H9 (cell line): ENCODE results near the gene CDH23. TPM values are rescaled to one million over a fixed set of nuclear protein-coding genes. Genes with fewer than 3 reads are reported as not detected.

Experiments used
- DNase-seq: peaks from one replicate; pipeline ENCODE4 v3.0.0-alpha.2; 2017
- H2AFZ ChIP-seq: one replicate; pipeline ENCODE4 v1.6.1; 2013; ENCODE audit warnings: mild to moderate bottlenecking, low read length, control low read depth, moderate library complexity
- H2AK5ac ChIP-seq: 2 replicates; pipeline ENCODE4 v1.6.1; 2013; ENCODE audit warnings: low read length, control low read depth, mixed read lengths; ENCODE audit not compliant: insufficient read length
- H2BK120ac ChIP-seq: one replicate; pipeline ENCODE4 v1.6.1; 2013; ENCODE audit warnings: low read depth, mild to moderate bottlenecking, low read length, control low read depth, inconsistent platforms; ENCODE audit not compliant: poor library complexity, severe bottlenecking
- H2BK12ac ChIP-seq: 2 replicates; pipeline ENCODE4 v1.6.1; 2013; ENCODE audit warnings: low read length, control low read depth, mixed read lengths, low read depth; ENCODE audit not compliant: insufficient read length
- H2BK15ac ChIP-seq: 2 replicates; pipeline ENCODE4 v1.6.1; 2013; ENCODE audit warnings: low read depth, low read length, control low read depth
- H2BK20ac ChIP-seq: one replicate; pipeline ENCODE4 v1.6.1; 2013; ENCODE audit warnings: low read depth, mild to moderate bottlenecking, low read length, control low read depth, inconsistent platforms; ENCODE audit not compliant: poor library complexity, severe bottlenecking
- H2BK5ac ChIP-seq: 2 replicates; pipeline ENCODE4 v1.6.1; 2013; ENCODE audit warnings: low read length, control low read depth, mixed read lengths; ENCODE audit not compliant: insufficient read length
- H3K14ac ChIP-seq: 2 replicates; pipeline ENCODE4 v1.6.1; 2013; ENCODE audit warnings: low read length, control low read depth; ENCODE audit not compliant: insufficient read depth
- H3K18ac ChIP-seq: 2 replicates; pipeline ENCODE4 v1.6.1; 2013; ENCODE audit warnings: low read depth, mild to moderate bottlenecking, mixed read lengths, low read length, control low read depth; ENCODE audit not compliant: insufficient read length
- H3K23ac ChIP-seq: 2 replicates; pipeline ENCODE4 v1.6.1; 2013; ENCODE audit warnings: low read length, control low read depth, mixed read lengths, low read depth; ENCODE audit not compliant: insufficient read length
- H3K23me2 ChIP-seq: 2 replicates; pipeline ENCODE4 v1.6.1; 2013; ENCODE audit warnings: low read depth, mild to moderate bottlenecking, mixed read lengths, low read length, control low read depth; ENCODE audit not compliant: insufficient read length, poor library complexity, severe bottlenecking
- H3K27ac ChIP-seq: 2 replicates; pipeline ENCODE4 v1.5.1; 2013; ENCODE audit warnings: low read length, control low read depth, mixed read lengths, low read depth; ENCODE audit not compliant: insufficient read length
- H3K27me3 ChIP-seq: 2 replicates; pipeline ENCODE4 v1.6.1; 2013; ENCODE audit warnings: low read length, control low read depth, inconsistent platforms; ENCODE audit not compliant: insufficient read depth
- H3K4ac ChIP-seq: 2 replicates; pipeline ENCODE4 v1.6.1; 2013; ENCODE audit warnings: low read depth, mild to moderate bottlenecking, control low read depth, inconsistent platforms, low read length, moderate library complexity
- H3K4me1 ChIP-seq: 2 replicates; pipeline ENCODE4 v1.6.1; 2013; ENCODE audit warnings: low read length, control low read depth, inconsistent platforms; ENCODE audit not compliant: insufficient read depth
- H3K4me2 ChIP-seq: 2 replicates; pipeline ENCODE4 v1.6.1; 2013; ENCODE audit warnings: low read length, control low read depth, mixed read lengths; ENCODE audit not compliant: insufficient read length, insufficient read depth
- H3K56ac ChIP-seq: 2 replicates; pipeline ENCODE4 v1.6.1; 2013; ENCODE audit warnings: low read depth, mild to moderate bottlenecking, mixed read lengths, low read length, control low read depth; ENCODE audit not compliant: insufficient read length
- H3K79me1 ChIP-seq: 2 replicates; pipeline ENCODE4 v1.6.1; 2013; ENCODE audit warnings: low read depth, mild to moderate bottlenecking, moderate library complexity, low read length, control low read depth, inconsistent platforms; ENCODE audit not compliant: insufficient read depth, poor library complexity, severe bottlenecking
- H3K79me2 ChIP-seq: 2 replicates; pipeline ENCODE4 v1.6.1; 2013; ENCODE audit warnings: low read length, control low read depth, inconsistent platforms; ENCODE audit not compliant: insufficient read depth
- H3K9ac ChIP-seq: 2 replicates; pipeline ENCODE4 v1.6.1; 2013; ENCODE audit warnings: low read length, control low read depth, mixed read lengths; ENCODE audit not compliant: insufficient read length; ENCODE audit errors: extremely low read depth
- H3K9me3 ChIP-seq: one replicate; pipeline ENCODE4 v1.6.1; 2013; ENCODE audit warnings: low read depth, low read length, inconsistent platforms; ENCODE audit not compliant: control insufficient read depth
- H3T11ph ChIP-seq: one replicate; pipeline ENCODE4 v1.6.1; 2013; ENCODE audit warnings: mild to moderate bottlenecking, low read length, control low read depth, inconsistent platforms
- H4K20me1 ChIP-seq: one replicate; pipeline ENCODE4 v1.6.1; 2013; ENCODE audit not compliant: control insufficient read depth, insufficient read length, insufficient read depth
- H4K5ac ChIP-seq: 2 replicates; pipeline ENCODE4 v1.6.1; 2013; ENCODE audit warnings: low read depth, mild to moderate bottlenecking, mixed read lengths, low read length, control low read depth; ENCODE audit not compliant: insufficient read length
- H4K8ac ChIP-seq: replicated peaks from 2 replicates; pipeline ENCODE4 v1.6.1; 2013; ENCODE audit warnings: low read length, control low read depth, mixed read lengths, low read depth; ENCODE audit not compliant: insufficient read length
- H4K91ac ChIP-seq: 2 replicates; pipeline ENCODE4 v1.6.1; 2013; ENCODE audit warnings: low read depth, mild to moderate bottlenecking, moderate library complexity, mixed read lengths, low read length, control low read depth; ENCODE audit not compliant: insufficient read length
- H3K27ac Mint-ChIP-seq, 3 experiments: 2 replicates in 2 of 3; 3 replicates in 1 of 3; pipeline ENCODE4 v1.8.0; 2020 to 2021; ENCODE audit warnings: mixed read lengths in 3 of 3, mild to moderate bottlenecking in 1 of 3, moderate library complexity in 1 of 3
- H3K27me3 Mint-ChIP-seq: 2 replicates; pipeline ENCODE4 v1.8.0; 2021; ENCODE audit warnings: low read depth, mild to moderate bottlenecking, moderate library complexity, mixed read lengths
- H3K36me3 Mint-ChIP-seq, 3 experiments: 2 replicates in 2 of 3; 3 replicates in 1 of 3; pipeline ENCODE4 v1.8.0; 2020 to 2021; ENCODE audit warnings: low read depth in 3 of 3, mixed read lengths in 3 of 3; ENCODE audit not compliant: insufficient read depth in 1 of 3
- H3K4me1 Mint-ChIP-seq, 2 experiments: 2 replicates each; pipeline ENCODE4 v1.8.0; 2020; ENCODE audit warnings: mixed read lengths in 2 of 2
- H3K4me3 Mint-ChIP-seq, 2 experiments: 2 replicates in 1 of 2; 3 replicates in 1 of 2; pipeline ENCODE4 v1.8.0; 2020 to 2021; ENCODE audit warnings: mild to moderate bottlenecking in 2 of 2, mixed read lengths in 2 of 2, moderate library complexity in 1 of 2
- H3K9me3 Mint-ChIP-seq, 2 experiments: 2 replicates in 1 of 2; 3 replicates in 1 of 2; pipeline ENCODE4 v1.8.0; 2020; ENCODE audit warnings: mild to moderate bottlenecking in 2 of 2, mixed read lengths in 2 of 2, moderate library complexity in 1 of 2
- WGBS: extraction: QIAGEN DNeasy Blood & Tissue Kit; methylation state at CpG from one replicate; pipeline ENCODE4 v1.1.7; 2013; ENCODE audit warnings: missing lambda C conversion rate, low lambda C conversion rate, mixed read lengths; ENCODE audit not compliant: insufficient read length; ENCODE audit errors: extremely low coverage; 5-methylcytosine and 5-hydroxymethylcytosine counted together
- total RNA-seq: library from RNA; stranded (reverse); gene quantifications from 2 replicates; pipeline ENCODE4 v1.2.1, GENCODE V29; 2021
- TF ChIP-seq, protein P1 (sequence below): fragments of 200-600 bp; sonication (generic); conservative IDR thresholded peaks from 3 replicates; pipeline ENCODE4 v1.8.0; 2021; ENCODE audit warnings: antibody characterized with exemption, mild to moderate bottlenecking

The CDH23 gene
- total RNA-seq, 1 experiment from 2014 or later = 2.1 TPM

DNA sequence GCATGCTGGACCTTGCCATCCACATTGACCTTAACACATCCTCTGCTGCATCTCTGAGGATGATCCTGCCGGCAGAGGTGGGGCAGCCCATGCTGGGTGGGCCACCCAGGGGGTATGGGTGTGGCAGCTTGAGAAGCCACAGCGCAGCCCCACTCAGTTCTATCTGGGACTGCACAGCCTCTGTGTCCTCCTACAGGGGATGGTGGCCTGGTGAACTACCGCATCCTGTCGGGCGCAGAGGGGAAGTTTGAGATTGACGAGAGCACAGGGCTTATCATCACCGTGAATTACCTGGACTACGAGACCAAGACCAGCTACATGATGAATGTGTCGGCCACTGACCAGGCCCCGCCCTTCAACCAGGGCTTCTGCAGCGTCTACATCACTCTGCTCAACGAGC lies 335.1 kb downstream of the CDH23 start:
- no CpG with 5 or more reads among the region's 12 CpGs for WGBS
- Histone ChIP-seq H3K4me1 (peaks cover 3% of the 10 kb centered on the region; the same call in 1 of the 2 replicates), H3K79me1 (no peaks in the 10 kb centered on the region), H2BK15ac (no peak overlapping the region), H3K23me2 (no peaks in the 10 kb centered on the region), H2BK20ac (no peak overlapping the region), H3K23ac (no peak overlapping the region), H3T11ph (no peak overlapping the region), H3K18ac (no peak overlapping the region), H3K27ac (no peak overlapping the region), H2BK5ac (no peak overlapping the region), H3K79me2 (no peaks in the 10 kb centered on the region), H3K9me3 (no peaks in the 10 kb centered on the region), H3K27me3 (no peaks in the 10 kb centered on the region), H2AFZ (no peak overlapping the region), H3K56ac (no peak overlapping the region), H2BK12ac (no peak overlapping the region), H2BK120ac (no peak overlapping the region), H4K5ac (no peak overlapping the region), H4K8ac (no peak overlapping the region), H3K14ac (no peak overlapping the region; the same call in 1 of the 2 replicates), H4K91ac (no peak overlapping the region), H3K4ac (no peak overlapping the region), H3K4me2 (no peak overlapping the region), H3K9ac (no peak overlapping the region), H2AK5ac (no peak overlapping the region), H4K20me1 (no peaks in the 10 kb centered on the region)
- TF ChIP-seq, protein P1, sequence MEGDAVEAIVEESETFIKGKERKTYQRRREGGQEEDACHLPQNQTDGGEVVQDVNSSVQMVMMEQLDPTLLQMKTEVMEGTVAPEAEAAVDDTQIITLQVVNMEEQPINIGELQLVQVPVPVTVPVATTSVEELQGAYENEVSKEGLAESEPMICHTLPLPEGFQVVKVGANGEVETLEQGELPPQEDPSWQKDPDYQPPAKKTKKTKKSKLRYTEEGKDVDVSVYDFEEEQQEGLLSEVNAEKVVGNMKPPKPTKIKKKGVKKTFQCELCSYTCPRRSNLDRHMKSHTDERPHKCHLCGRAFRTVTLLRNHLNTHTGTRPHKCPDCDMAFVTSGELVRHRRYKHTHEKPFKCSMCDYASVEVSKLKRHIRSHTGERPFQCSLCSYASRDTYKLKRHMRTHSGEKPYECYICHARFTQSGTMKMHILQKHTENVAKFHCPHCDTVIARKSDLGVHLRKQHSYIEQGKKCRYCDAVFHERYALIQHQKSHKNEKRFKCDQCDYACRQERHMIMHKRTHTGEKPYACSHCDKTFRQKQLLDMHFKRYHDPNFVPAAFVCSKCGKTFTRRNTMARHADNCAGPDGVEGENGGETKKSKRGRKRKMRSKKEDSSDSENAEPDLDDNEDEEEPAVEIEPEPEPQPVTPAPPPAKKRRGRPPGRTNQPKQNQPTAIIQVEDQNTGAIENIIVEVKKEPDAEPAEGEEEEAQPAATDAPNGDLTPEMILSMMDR = no peak
- Mint-ChIP-seq H3K9me3 (no peaks in the 10 kb centered on the region), H3K36me3 (no peaks in the 10 kb centered on the region), H3K4me3 (no peak overlapping the region), H3K4me1 (peaks cover 5 to 11% of the 10 kb centered on the region in 2 experiments), H3K27ac (no peak overlapping the region), H3K27me3 (peaks cover 3% of the 10 kb centered on the region)
- DNase-seq = no peak
